ENCODE measurements around the gene STIM2. TPM values are rescaled to one million over a fixed set of nuclear protein-coding genes. Genes with fewer than 3 reads are reported as not detected.

The STIM2 gene
- total RNA-seq, 2 donors from 2014 or later, result 9.2 to 10.5 TPM

DNA sequence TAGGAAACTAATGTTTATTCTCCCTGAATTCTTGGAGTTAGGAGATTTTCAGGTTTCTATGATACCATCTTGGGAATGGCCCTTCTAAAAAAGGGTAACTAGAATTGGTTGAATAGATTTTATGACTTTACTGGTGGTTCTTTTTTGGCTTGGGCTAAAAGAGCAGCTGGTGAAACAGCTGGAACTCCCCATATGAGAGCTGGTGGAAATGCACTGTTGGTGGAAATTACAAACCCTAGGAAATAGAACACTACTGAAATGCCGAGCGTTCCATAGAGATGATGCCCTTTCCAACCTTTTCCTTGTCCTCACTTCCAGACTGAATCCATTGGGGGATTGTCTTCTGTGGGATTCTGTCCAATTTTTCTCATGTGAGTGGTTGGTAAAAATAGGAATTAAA lies 139.5 kb downstream of the STIM2 start:
- DNase-seq (ENCODE audit: low spot score), result no peak
- Histone ChIP-seq H3K4me1 (peaks cover 0 to 3% of the 10 kb centered on the region in 2 donors), H3K4me3 (no peak overlapping the region), H3K36me3 (no peaks in the 10 kb centered on the region), H3K9me3 (no peaks in the 10 kb centered on the region), H3K27ac (no peak overlapping the region), H3K27me3 (no peaks in the 10 kb centered on the region)
- TF ChIP-seq, protein P1, sequence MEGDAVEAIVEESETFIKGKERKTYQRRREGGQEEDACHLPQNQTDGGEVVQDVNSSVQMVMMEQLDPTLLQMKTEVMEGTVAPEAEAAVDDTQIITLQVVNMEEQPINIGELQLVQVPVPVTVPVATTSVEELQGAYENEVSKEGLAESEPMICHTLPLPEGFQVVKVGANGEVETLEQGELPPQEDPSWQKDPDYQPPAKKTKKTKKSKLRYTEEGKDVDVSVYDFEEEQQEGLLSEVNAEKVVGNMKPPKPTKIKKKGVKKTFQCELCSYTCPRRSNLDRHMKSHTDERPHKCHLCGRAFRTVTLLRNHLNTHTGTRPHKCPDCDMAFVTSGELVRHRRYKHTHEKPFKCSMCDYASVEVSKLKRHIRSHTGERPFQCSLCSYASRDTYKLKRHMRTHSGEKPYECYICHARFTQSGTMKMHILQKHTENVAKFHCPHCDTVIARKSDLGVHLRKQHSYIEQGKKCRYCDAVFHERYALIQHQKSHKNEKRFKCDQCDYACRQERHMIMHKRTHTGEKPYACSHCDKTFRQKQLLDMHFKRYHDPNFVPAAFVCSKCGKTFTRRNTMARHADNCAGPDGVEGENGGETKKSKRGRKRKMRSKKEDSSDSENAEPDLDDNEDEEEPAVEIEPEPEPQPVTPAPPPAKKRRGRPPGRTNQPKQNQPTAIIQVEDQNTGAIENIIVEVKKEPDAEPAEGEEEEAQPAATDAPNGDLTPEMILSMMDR (IDR thresholded peaks at IDR 0.05), result no peak

DNA sequence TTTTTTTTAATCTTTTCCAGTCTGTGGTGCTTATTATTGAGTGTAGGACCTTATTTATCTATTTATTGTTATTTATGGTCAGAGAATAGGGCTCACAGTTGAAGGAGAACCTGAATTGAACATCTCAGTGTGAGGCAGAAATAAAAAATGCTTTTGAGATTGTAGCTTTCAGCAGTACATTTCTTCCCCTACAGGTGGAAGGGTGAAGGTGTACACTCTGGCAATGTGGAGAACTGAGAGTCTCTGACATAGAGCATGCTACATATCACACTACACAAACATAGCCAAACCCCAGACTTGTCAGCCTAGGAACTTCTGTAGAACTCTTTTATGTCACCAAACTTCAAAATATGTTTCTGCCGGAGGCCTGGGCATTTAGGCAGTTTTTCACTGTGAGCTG lies 140.2 kb downstream of the STIM2 start:
- Histone ChIP-seq H3K36me3 (no peaks in the 10 kb centered on the region), H3K4me3 (no peak overlapping the region), H3K9me3 (no peaks in the 10 kb centered on the region), H3K4me1 (peaks cover 0 to 7% of the 10 kb centered on the region in 2 donors), H3K27ac (no peak overlapping the region), H3K27me3 (no peaks in the 10 kb centered on the region)
- no peak for DNase-seq (ENCODE audit: low spot score)
- TF ChIP-seq, protein P1 (IDR thresholded peaks at IDR 0.05), result peak in 1 of 2 donors; percentile 10

- no peak overlapping the region for H3K4me3 ChIP-seq
Measured at GRCh38 chr4:27001398-27002164, 140.9 kb downstream of the STIM2 start.

GRCh38 chr4:27003642-27004113 lies 143.0 kb downstream of the STIM2 start:
- no peaks in the 10 kb centered on the region for H3K36me3 ChIP-seq
- no peak for DNase-seq (ENCODE audit: low spot score)
- H3K4me1 ChIP-seq, result peaks cover 0 to 10% of the 10 kb centered on the region in 2 donors
- H3K4me3 ChIP-seq, result no peak overlapping the region
- no peak overlapping the region for H3K27ac ChIP-seq
- H3K27me3 ChIP-seq, result no peaks in the 10 kb centered on the region
- TF ChIP-seq, protein P1 (IDR thresholded peaks at IDR 0.05), result no peak
- no peaks in the 10 kb centered on the region for H3K9me3 ChIP-seq

More at GRCh38 chr4:27001398-27002164, 140.9 kb downstream of the STIM2 start:
- Histone ChIP-seq H3K9me3 (no peaks in the 10 kb centered on the region), H3K4me1 (peaks cover 0 to 10% of the 10 kb centered on the region in 2 donors), H3K27me3 (no peaks in the 10 kb centered on the region), H3K27ac (no peak overlapping the region), H3K36me3 (no peaks in the 10 kb centered on the region)
- no peak for DNase-seq (ENCODE audit: low spot score)
- TF ChIP-seq, protein P1 (IDR thresholded peaks at IDR 0.05), result no peak

- H3K27ac ChIP-seq, result no peak overlapping the region
- no peak for DNase-seq (ENCODE audit: low spot score)
- no peak overlapping the region for H3K4me3 ChIP-seq
- peaks cover 0 to 14% of the 10 kb centered on the region in 2 donors for H3K4me1 ChIP-seq
- TF ChIP-seq, protein P1 (IDR thresholded peaks at IDR 0.05), result no peak
- H3K27me3 ChIP-seq, result no peaks in the 10 kb centered on the region
- H3K9me3 ChIP-seq, result no peaks in the 10 kb centered on the region
- no peaks in the 10 kb centered on the region for H3K36me3 ChIP-seq
Measured at GRCh38 chr4:27005501-27005900, 144.9 kb downstream of the STIM2 start.
